SK-N-SH treated with all-trans-retinoic acid at 6 μM for 48 hours (cell line): ENCODE measurements around the gene RPS6KC1.

Experiments
- ARNTL ChIP-seq: fragments of 450-650 bp; formaldehyde crosslinking; IDR thresholded peaks from 2 replicates; pipeline ENCODE4 v1.5.0; 2020; ENCODE audit warnings: low read depth, mild to moderate bottlenecking, moderate library complexity, borderline replicate concordance
- BACH2 ChIP-seq: fragments of 250-450 bp; sonication (Bioruptor Pico); IDR thresholded peaks from 2 replicates; pipeline ENCODE4 v1.9.0; 2021; ENCODE audit warnings: mild to moderate bottlenecking, borderline replicate concordance
- CREB5 ChIP-seq: fragments of 250-450 bp; sonication (Bioruptor Pico); IDR thresholded peaks from 2 replicates; pipeline ENCODE4 v1.5.1; 2020; ENCODE audit warnings: low read depth, mild to moderate bottlenecking, moderate library complexity
- CSDC2 ChIP-seq: fragments of 250-450 bp; sonication (Bioruptor Pico); IDR thresholded peaks from 2 replicates; pipeline ENCODE4 v1.5.0; 2020; ENCODE audit warnings: mild to moderate bottlenecking, moderate library complexity
- OSR1 ChIP-seq: fragments of 250-450 bp; sonication (Bioruptor Pico); IDR thresholded peaks from 2 replicates; pipeline ENCODE4 v1.8.0; 2022; ENCODE audit warnings: moderate library complexity, mild to moderate bottlenecking, inconsistent platforms
- PPARA ChIP-seq: fragments of 250-450 bp; sonication (Bioruptor Pico); IDR thresholded peaks from 2 replicates; pipeline ENCODE4 v1.5.0; 2020; ENCODE audit warnings: mild to moderate bottlenecking, borderline replicate concordance
- RARB ChIP-seq: fragments of 250-450 bp; sonication (Bioruptor Pico); IDR thresholded peaks from 2 replicates; pipeline ENCODE4 v1.8.0; 2021; ENCODE audit warnings: mild to moderate bottlenecking, moderate library complexity
- SNAI2 ChIP-seq: fragments of 250-450 bp; sonication (Bioruptor Pico); IDR thresholded peaks from 2 replicates; pipeline ENCODE4 v1.5.0; 2020; ENCODE audit warnings: mild to moderate bottlenecking, moderate library complexity
- TCF4 ChIP-seq: fragments of 250-450 bp; sonication (Bioruptor Pico); IDR thresholded peaks from 2 replicates; pipeline ENCODE4 v1.8.0; 2021; ENCODE audit warnings: mild to moderate bottlenecking, moderate library complexity, borderline replicate concordance
- TOX ChIP-seq: fragments of 250-450 bp; sonication (Bioruptor Pico); IDR thresholded peaks from 2 replicates; pipeline ENCODE4 v1.8.0; 2021; ENCODE audit warnings: mild to moderate bottlenecking, moderate library complexity, borderline replicate concordance
- ZFP3 ChIP-seq: fragments of 250-450 bp; sonication (Bioruptor Pico); IDR thresholded peaks from 2 replicates; pipeline ENCODE4 v1.5.0; 2020; ENCODE audit warnings: mild to moderate bottlenecking, moderate library complexity
- ZNF8 ChIP-seq: fragments of 450-650 bp; formaldehyde crosslinking; IDR thresholded peaks from 2 replicates; pipeline ENCODE4 v1.5.0; 2020; ENCODE audit warnings: mild to moderate bottlenecking, moderate library complexity
- TF ChIP-seq, protein P1 (sequence below): fragments of 250-450 bp; sonication (Bioruptor Pico); IDR thresholded peaks from 2 replicates; pipeline ENCODE4 v1.8.0; 2020; ENCODE audit warnings: mild to moderate bottlenecking, moderate library complexity, borderline replicate concordance
- TF ChIP-seq, protein P2 (sequence below): fragments of 250-450 bp; sonication (Bioruptor Pico); IDR thresholded peaks from 2 replicates; pipeline ENCODE4 v1.5.1; 2021; ENCODE audit warnings: mild to moderate bottlenecking, moderate library complexity

DNA sequence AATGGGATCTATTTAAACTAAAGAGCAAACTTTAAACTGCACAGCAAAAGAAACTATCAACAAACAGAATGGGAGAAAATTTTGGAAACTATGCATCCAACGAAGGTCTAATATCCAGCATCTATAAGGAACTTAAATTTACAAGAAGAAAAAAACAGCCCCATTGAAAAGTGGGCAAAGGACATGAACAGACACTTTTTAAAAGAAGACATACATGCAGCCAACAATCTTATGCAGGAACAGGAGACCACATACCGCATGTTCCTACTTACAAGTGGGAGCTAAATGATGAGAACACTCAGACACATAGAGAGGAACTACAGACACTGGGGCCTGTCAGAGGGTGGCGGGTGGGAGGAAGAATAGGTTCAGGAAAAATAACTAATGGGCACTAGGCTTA, 149.6 kb downstream of the RPS6KC1 start:
- no peak for TF ChIP-seq ARNTL (CRISPR knock-in tag)
- TF ChIP-seq, protein P1, sequence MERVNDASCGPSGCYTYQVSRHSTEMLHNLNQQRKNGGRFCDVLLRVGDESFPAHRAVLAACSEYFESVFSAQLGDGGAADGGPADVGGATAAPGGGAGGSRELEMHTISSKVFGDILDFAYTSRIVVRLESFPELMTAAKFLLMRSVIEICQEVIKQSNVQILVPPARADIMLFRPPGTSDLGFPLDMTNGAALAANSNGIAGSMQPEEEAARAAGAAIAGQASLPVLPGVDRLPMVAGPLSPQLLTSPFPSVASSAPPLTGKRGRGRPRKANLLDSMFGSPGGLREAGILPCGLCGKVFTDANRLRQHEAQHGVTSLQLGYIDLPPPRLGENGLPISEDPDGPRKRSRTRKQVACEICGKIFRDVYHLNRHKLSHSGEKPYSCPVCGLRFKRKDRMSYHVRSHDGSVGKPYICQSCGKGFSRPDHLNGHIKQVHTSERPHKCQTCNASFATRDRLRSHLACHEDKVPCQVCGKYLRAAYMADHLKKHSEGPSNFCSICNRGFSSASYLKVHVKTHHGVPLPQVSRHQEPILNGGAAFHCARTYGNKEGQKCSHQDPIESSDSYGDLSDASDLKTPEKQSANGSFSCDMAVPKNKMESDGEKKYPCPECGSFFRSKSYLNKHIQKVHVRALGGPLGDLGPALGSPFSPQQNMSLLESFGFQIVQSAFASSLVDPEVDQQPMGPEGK (CRISPR knock-in tag) = no peak
- TF ChIP-seq BACH2 (CRISPR knock-in tag) = no peak
- TF ChIP-seq, protein P2, sequence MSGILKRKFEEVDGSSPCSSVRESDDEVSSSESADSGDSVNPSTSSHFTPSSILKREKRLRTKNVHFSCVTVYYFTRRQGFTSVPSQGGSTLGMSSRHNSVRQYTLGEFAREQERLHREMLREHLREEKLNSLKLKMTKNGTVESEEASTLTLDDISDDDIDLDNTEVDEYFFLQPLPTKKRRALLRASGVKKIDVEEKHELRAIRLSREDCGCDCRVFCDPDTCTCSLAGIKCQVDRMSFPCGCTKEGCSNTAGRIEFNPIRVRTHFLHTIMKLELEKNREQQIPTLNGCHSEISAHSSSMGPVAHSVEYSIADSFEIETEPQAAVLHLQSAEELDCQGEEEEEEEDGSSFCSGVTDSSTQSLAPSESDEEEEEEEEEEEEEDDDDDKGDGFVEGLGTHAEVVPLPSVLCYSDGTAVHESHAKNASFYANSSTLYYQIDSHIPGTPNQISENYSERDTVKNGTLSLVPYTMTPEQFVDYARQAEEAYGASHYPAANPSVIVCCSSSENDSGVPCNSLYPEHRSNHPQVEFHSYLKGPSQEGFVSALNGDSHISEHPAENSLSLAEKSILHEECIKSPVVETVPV (CRISPR knock-in tag) = no peak
- no peak for TF ChIP-seq TCF4
- no peak for TF ChIP-seq OSR1 (CRISPR knock-in tag)
- no peak for TF ChIP-seq ZNF8 (CRISPR knock-in tag)
- no peak for TF ChIP-seq CSDC2 (CRISPR knock-in tag)
- TF ChIP-seq RARB (CRISPR knock-in tag) = no peak
- no peak for TF ChIP-seq PPARA (CRISPR knock-in tag)
- no peak for TF ChIP-seq SNAI2 (CRISPR knock-in tag)
- no peak for TF ChIP-seq ZFP3 (CRISPR knock-in tag)
- no peak for TF ChIP-seq CREB5 (CRISPR knock-in tag)
- TF ChIP-seq TOX (CRISPR knock-in tag) = no peak
